GM12878 (cell line): Measurements from ENCODE around the gene SMIM35. TPM values are rescaled to one million over a fixed set of nuclear protein-coding genes. Genes with fewer than 3 reads are reported as not detected.

Source experiments
- DPF2 ChIP-seq: fragments of 450-650 bp; IDR thresholded peaks from 2 replicates; pipeline ENCODE4 v1.6.1; 2017; ENCODE audit warnings: mild to moderate bottlenecking
- IKZF2 ChIP-seq, 2 experiments: fragments of 450-650 bp; IDR thresholded peaks; 2 replicates each; pipeline ENCODE4 v1.6.1; 2017; ENCODE audit warnings: mild to moderate bottlenecking in 2 of 2, moderate library complexity in 2 of 2
- KLF5 ChIP-seq: fragments of 450-650 bp; IDR thresholded peaks from 2 replicates; pipeline ENCODE4 v1.6.1; 2014; ENCODE audit warnings: mild to moderate bottlenecking; ENCODE audit not compliant: partially characterized antibody
- NR2C1 ChIP-seq: fragments of 450-650 bp; IDR thresholded peaks from 2 replicates; pipeline ENCODE4 v1.6.1; 2017; ENCODE audit warnings: antibody characterized with exemption, mild to moderate bottlenecking, moderate library complexity
- NR2F1 ChIP-seq: fragments of 450-650 bp; conservative IDR thresholded peaks from 2 replicates; pipeline ENCODE4 v1.6.1; 2017; ENCODE audit warnings: mild to moderate bottlenecking
- POU2F2 ChIP-seq: IDR thresholded peaks from 3 replicates; pipeline ENCODE4 v1.6.1; 2011; ENCODE audit warnings: low read depth, mild to moderate bottlenecking, low read length, borderline replicate concordance
- SMAD1 ChIP-seq: fragments of 450-650 bp; IDR thresholded peaks from 2 replicates; pipeline ENCODE4 v1.6.1; 2018; ENCODE audit warnings: mild to moderate bottlenecking, low read depth; ENCODE audit not compliant: partially characterized antibody
- polyA plus RNA-seq, 11 experiments: library from polyadenylated mRNA; depleted of rRNA in 4 of 11; unstranded in 6 of 11; stranded (reverse) in 5 of 11; fragments of >200 nt; fragmentation: Nextera tagmentation in 4 of 11; fragmentation: Illumina TruSeq in 1 of 11; extraction: Ambion mirVana in 4 of 11; extraction: Trizol in 1 of 11; gene quantifications; 1 replicate in 1 of 11; 2 replicates in 10 of 11; pipeline versions ENCODE4 v1.2.1 to v1.2.3, GENCODE V29; 2011 to 2016; ENCODE audit warnings: inconsistent platforms in 2 of 11, missing spikeins in 2 of 11, low read depth in 1 of 11
- total RNA-seq, 4 experiments: library from RNA; depleted of rRNA in 3 of 4; stranded (reverse); fragments of >200 nt in 3 of 4; fragmentation: Illumina TruSeq in 1 of 4; extraction: Trizol in 1 of 4; gene quantifications; 2 replicates each; pipeline versions ENCODE4 v1.2.1 to v1.2.3, GENCODE V29; 2013 to 2021
- TF ChIP-seq, protein P1 (sequence below): IDR thresholded peaks from 2 replicates; pipeline ENCODE4 v1.6.1; 2012; ENCODE audit warnings: mild to moderate bottlenecking, low read depth, low read length
- TF ChIP-seq, protein P2 (sequence below): fragments of 450-650 bp; IDR thresholded peaks from 2 replicates; pipeline ENCODE4 v1.6.1; 2017; ENCODE audit warnings: borderline replicate concordance
- TF ChIP-seq, protein P3 (sequence below): IDR thresholded peaks from 2 replicates; pipeline ENCODE4 v1.6.1; 2011; ENCODE audit warnings: borderline replicate concordance, low read depth, mild to moderate bottlenecking, moderate library complexity, mixed read lengths, low read length; ENCODE audit not compliant: insufficient read depth; ENCODE audit errors: extremely low read length
- TF ChIP-seq, protein P4 (sequence below): fragments of 450-650 bp; IDR thresholded peaks from 2 replicates; pipeline ENCODE4 v1.6.1; 2018; ENCODE audit warnings: borderline replicate concordance, mild to moderate bottlenecking; ENCODE audit not compliant: partially characterized antibody
- TF ChIP-seq, protein P5 (sequence below): IDR thresholded peaks from 2 replicates; pipeline ENCODE4 v1.6.1; 2011; ENCODE audit warnings: borderline replicate concordance, low read depth, mild to moderate bottlenecking, moderate library complexity, low read length; ENCODE audit not compliant: insufficient read depth, poor library complexity, severe bottlenecking
- TF ChIP-seq, protein P6 (sequence below): fragments of 450-650 bp; IDR thresholded peaks from 2 replicates; pipeline ENCODE4 v1.6.1; 2017; ENCODE audit warnings: mild to moderate bottlenecking, low read depth, inconsistent platforms; ENCODE audit not compliant: poor library complexity, severe bottlenecking

Gene SMIM35
- total and polyA plus RNA-seq, 10 of the 15 experiments (the other 5 are each of a cell fraction or from before 2014, with no cell fraction given) = 0.02 to 1.1 (median 0.05) TPM; not detected in 5

DNA sequence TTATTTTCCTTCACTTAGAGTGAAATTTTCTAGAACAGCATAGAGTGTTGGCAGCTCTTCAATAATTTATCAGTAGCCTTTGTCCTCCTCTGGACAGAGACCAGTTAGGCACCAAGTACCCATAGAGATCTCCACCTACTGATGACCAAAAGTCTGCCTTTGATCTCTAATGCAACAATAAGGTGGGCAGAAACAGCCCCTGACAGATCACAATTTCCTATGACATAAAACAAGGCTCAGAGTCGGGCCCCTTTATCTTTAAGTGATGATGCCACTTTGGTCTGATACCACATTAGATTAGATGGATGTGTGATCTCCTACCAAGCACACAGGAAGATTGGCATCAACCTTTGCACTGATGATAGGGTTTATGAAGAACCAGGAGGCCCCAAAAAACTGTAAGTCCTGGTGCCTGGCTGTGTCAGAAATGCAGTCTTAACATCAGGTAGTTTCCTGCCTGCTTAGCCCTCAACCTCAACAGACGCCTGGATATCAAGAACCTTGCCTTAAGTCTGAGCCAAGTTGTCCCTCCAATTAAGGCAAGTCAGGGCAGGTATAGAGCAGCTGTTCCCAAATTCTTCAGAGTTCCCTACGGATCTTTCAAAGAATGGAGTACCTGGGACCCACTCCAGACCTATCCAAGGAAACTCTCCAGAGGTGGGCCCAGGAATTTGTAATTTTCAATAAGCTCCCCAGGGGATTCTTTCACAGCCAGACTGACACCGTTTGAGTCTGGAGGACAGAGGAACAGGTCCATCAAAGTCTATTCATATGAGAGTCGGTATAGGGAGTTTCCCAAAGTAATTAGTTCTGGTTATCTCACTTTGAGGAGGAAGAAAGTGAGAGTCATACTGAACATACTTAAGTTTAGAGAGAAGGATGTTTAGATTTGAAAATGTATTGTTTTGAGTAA, 40.5 kb downstream of the SMIM35 start (continued):
- TF ChIP-seq, protein P1, sequence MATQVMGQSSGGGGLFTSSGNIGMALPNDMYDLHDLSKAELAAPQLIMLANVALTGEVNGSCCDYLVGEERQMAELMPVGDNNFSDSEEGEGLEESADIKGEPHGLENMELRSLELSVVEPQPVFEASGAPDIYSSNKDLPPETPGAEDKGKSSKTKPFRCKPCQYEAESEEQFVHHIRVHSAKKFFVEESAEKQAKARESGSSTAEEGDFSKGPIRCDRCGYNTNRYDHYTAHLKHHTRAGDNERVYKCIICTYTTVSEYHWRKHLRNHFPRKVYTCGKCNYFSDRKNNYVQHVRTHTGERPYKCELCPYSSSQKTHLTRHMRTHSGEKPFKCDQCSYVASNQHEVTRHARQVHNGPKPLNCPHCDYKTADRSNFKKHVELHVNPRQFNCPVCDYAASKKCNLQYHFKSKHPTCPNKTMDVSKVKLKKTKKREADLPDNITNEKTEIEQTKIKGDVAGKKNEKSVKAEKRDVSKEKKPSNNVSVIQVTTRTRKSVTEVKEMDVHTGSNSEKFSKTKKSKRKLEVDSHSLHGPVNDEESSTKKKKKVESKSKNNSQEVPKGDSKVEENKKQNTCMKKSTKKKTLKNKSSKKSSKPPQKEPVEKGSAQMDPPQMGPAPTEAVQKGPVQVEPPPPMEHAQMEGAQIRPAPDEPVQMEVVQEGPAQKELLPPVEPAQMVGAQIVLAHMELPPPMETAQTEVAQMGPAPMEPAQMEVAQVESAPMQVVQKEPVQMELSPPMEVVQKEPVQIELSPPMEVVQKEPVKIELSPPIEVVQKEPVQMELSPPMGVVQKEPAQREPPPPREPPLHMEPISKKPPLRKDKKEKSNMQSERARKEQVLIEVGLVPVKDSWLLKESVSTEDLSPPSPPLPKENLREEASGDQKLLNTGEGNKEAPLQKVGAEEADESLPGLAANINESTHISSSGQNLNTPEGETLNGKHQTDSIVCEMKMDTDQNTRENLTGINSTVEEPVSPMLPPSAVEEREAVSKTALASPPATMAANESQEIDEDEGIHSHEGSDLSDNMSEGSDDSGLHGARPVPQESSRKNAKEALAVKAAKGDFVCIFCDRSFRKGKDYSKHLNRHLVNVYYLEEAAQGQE = no peak
- TF ChIP-seq NR2C1 (no peak), POU2F2 (no peak; the same call in 2 of the 3 replicates), DPF2 (0 out of 2 replicates have a peak, but pooled peaks have one; percentile 34), SMAD1 (no peak), IKZF2 (IDR thresholded peaks at IDR 0.05) (peak; percentile 73 to 81), NR2F1 (peak; percentile 50; the same call in 1 of the 2 replicates), KLF5 (no peak)
- TF ChIP-seq, protein P2, sequence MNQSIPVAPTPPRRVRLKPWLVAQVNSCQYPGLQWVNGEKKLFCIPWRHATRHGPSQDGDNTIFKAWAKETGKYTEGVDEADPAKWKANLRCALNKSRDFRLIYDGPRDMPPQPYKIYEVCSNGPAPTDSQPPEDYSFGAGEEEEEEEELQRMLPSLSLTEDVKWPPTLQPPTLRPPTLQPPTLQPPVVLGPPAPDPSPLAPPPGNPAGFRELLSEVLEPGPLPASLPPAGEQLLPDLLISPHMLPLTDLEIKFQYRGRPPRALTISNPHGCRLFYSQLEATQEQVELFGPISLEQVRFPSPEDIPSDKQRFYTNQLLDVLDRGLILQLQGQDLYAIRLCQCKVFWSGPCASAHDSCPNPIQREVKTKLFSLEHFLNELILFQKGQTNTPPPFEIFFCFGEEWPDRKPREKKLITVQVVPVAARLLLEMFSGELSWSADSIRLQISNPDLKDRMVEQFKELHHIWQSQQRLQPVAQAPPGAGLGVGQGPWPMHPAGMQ = no peak
- TF ChIP-seq, protein P3, sequence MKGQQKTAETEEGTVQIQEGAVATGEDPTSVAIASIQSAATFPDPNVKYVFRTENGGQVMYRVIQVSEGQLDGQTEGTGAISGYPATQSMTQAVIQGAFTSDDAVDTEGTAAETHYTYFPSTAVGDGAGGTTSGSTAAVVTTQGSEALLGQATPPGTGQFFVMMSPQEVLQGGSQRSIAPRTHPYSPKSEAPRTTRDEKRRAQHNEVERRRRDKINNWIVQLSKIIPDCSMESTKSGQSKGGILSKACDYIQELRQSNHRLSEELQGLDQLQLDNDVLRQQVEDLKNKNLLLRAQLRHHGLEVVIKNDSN = no peak
- TF ChIP-seq, protein P4, sequence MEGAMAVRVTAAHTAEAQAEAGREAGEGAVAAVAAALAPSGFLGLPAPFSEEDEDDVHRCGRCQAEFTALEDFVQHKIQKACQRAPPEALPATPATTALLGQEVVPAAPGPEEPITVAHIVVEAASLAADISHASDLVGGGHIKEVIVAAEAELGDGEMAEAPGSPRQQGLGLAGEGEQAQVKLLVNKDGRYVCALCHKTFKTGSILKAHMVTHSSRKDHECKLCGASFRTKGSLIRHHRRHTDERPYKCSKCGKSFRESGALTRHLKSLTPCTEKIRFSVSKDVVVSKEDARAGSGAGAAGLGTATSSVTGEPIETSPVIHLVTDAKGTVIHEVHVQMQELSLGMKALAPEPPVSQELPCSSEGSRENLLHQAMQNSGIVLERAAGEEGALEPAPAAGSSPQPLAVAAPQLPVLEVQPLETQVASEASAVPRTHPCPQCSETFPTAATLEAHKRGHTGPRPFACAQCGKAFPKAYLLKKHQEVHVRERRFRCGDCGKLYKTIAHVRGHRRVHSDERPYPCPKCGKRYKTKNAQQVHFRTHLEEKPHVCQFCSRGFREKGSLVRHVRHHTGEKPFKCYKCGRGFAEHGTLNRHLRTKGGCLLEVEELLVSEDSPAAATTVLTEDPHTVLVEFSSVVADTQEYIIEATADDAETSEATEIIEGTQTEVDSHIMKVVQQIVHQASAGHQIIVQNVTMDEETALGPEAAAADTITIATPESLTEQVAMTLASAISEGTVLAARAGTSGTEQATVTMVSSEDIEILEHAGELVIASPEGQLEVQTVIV = no peak
- TF ChIP-seq, protein P5, sequence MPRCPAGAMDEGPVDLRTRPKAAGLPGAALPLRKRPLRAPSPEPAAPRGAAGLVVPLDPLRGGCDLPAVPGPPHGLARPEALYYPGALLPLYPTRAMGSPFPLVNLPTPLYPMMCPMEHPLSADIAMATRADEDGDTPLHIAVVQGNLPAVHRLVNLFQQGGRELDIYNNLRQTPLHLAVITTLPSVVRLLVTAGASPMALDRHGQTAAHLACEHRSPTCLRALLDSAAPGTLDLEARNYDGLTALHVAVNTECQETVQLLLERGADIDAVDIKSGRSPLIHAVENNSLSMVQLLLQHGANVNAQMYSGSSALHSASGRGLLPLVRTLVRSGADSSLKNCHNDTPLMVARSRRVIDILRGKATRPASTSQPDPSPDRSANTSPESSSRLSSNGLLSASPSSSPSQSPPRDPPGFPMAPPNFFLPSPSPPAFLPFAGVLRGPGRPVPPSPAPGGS = no peak
- TF ChIP-seq, protein P6, sequence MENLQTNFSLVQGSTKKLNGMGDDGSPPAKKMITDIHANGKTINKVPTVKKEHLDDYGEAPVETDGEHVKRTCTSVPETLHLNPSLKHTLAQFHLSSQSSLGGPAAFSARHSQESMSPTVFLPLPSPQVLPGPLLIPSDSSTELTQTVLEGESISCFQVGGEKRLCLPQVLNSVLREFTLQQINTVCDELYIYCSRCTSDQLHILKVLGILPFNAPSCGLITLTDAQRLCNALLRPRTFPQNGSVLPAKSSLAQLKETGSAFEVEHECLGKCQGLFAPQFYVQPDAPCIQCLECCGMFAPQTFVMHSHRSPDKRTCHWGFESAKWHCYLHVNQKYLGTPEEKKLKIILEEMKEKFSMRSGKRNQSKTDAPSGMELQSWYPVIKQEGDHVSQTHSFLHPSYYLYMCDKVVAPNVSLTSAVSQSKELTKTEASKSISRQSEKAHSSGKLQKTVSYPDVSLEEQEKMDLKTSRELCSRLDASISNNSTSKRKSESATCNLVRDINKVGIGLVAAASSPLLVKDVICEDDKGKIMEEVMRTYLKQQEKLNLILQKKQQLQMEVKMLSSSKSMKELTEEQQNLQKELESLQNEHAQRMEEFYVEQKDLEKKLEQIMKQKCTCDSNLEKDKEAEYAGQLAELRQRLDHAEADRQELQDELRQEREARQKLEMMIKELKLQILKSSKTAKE = peak; percentile 85
